Peyer's patch (tissue), 4 donors: Measurements from ENCODE around the gene MLLT10.

Experiments
- POLR2A ChIP-seq, 2 donors: fragments of 450-650 bp; IDR thresholded peaks; one replicate each; pipeline ENCODE4 v1.5.1; 2017; ENCODE audit warnings: antibody characterized with exemption in 2 of 2, mild to moderate bottlenecking in 2 of 2, moderate library complexity in 2 of 2
- TF ChIP-seq, protein P1 (sequence below), 6 experiments: fragments of 450-650 bp in 4 of 6; fragments of 200-600 bp in 2 of 6; sonication (generic) in 1 of 6; IDR thresholded peaks; one replicate each; pipeline ENCODE4 v1.5.1; 2017 to 2019; ENCODE audit warnings: antibody characterized with exemption in 6 of 6, mild to moderate bottlenecking in 3 of 6, moderate library complexity in 1 of 6

DNA sequence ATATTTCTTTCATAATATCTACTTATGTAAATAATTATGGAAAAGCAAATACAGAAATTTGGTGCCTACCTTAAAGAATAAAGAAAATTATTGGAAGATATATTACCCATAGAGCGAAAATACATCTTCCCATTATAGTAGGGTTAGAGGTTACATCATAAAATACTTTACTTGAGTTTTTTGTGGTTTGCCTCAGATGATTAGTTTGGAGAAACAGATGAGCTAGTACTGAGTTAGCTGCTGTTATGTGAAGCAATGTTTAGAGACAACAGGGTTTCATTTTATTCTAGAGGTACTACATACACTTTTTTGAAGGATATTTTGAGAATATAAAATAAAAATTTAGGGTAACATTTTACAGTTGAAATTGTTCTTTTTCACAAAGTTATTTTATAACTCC is 2.9 kb upstream of the MLLT10 start:
- TF ChIP-seq, protein P1, sequence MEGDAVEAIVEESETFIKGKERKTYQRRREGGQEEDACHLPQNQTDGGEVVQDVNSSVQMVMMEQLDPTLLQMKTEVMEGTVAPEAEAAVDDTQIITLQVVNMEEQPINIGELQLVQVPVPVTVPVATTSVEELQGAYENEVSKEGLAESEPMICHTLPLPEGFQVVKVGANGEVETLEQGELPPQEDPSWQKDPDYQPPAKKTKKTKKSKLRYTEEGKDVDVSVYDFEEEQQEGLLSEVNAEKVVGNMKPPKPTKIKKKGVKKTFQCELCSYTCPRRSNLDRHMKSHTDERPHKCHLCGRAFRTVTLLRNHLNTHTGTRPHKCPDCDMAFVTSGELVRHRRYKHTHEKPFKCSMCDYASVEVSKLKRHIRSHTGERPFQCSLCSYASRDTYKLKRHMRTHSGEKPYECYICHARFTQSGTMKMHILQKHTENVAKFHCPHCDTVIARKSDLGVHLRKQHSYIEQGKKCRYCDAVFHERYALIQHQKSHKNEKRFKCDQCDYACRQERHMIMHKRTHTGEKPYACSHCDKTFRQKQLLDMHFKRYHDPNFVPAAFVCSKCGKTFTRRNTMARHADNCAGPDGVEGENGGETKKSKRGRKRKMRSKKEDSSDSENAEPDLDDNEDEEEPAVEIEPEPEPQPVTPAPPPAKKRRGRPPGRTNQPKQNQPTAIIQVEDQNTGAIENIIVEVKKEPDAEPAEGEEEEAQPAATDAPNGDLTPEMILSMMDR (IDR thresholded peaks at IDR 0.05): no peak
- no peak for TF ChIP-seq POLR2A (IDR thresholded peaks at IDR 0.05)
